SK-N-DZ (cell line): ENCODE data around the gene SYN1.

ENCODE experiments used
- DNase-seq: peaks from one replicate; pipeline ENCODE4 v3.0.0-alpha.2; 2015; ENCODE audit warnings: low spot score
- small RNA-seq, 2 experiments: library from RNA; depleted of rRNA; stranded (forward); fragments of <200 nt; gene quantifications; one replicate each; pipeline ENCODE3, GENCODE V24; 2014

SYN1 gene

DNA sequence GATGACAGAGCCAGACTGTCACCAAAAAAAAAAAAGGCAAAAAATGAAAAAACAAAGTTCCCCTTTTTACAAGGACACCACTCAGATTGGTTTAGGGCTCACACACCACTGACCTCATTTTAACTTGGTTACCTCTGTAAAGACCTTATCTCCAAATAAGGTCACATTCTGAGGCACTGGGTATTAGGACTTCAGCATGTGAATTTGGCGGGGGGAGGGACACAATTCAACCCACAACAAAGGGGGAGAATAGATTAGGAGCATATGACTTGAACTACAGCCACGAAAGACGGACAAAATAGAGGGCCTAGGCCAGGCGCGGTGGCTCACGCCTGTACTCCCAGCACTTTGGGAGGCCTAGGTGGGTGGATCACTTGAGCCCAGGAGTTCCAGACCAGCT lies 89.6 kb downstream of the SYN1 start:
- no peak for DNase-seq

DNA sequence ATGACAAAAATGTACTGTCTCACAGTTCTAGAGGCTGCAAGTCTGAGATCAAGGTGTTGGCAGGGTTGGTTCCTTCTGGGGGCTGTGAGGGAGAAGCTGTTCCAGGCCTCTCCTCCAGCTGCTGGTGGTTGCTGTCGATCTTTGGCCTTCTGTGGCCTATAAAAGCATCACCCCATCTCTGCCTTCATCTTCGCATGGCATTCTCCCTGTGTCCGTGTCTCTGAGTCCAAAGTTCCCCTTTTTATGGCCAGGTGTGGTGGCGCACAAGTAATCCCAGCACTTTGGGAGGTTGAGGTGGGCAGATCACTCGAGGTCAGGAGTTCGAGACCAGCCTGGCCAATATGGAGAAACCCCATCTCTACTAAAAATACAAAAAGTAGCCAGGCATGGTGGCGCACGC lies 90.1 kb downstream of the SYN1 start:
- DNase-seq: no peak

DNA sequence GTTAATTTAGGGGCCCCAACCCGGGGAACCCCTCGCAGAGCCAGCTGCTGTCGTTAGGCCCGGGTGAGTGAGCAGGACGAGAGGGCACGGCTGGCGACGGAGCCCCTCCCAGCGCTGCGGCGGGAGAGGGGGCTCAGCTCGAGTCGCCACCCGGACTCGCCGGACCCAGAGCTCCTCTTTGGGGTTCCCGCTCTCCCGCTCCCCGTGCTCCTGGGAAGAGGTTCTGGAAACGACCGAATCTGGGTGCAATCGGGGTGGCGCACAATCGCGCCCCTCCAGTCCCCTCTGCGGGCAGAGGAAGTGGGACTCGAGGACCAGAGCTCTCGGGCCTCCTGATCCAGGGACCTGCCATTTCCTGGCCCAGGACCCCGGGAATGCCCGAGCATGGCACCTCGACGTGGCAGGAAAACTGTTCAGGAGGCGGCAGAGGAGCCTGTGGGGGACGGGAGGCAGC lies 95.9 kb downstream of the SYN1 start:
- DNase-seq: no peak

DNA sequence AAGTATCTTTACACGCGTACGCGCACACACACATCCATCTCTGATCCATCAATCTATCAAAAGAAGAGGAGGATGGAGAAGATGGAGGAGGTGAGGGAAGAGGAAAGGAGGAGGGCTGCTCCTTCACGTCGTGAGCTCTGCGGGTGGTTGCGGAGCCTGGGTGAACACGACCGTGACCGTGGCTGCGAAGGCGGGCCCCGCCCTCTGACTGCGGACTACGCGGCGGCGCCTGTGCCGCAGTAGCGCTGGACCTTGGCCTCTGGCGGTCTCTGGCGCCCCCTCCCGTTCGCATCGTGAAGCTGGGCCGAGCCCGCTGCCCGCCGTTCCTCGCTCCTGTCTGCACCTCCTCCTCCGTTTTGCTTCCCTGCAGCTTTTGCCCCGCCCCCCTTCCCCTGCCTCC lies 96.4 kb downstream of the SYN1 start:
- DNase-seq: peak; percentile 68

Small RNA genes within 50 kb of the gene (small RNA-seq; reads per million reads assigned to genes)
- 0 reads per million in 2 experiments for gene MIR4769
